HG03354 (cell line): ENCODE results near the gene UTP11.
"Not testable (repeated sequence)": the region's sequence is repeated elsewhere in the genome, so short reads cannot be mapped to it uniquely, and the experiment has no call there.

Experiments
- ATAC-seq: cut with Tn5 transposase; IDR thresholded peaks from one replicate; pipeline ENCODE4 v1.9.1; 2021; ENCODE audit warnings: mild to moderate bottlenecking; ENCODE audit not compliant: unreplicated experiment, poor library complexity, severe bottlenecking

The UTP11 gene

DNA sequence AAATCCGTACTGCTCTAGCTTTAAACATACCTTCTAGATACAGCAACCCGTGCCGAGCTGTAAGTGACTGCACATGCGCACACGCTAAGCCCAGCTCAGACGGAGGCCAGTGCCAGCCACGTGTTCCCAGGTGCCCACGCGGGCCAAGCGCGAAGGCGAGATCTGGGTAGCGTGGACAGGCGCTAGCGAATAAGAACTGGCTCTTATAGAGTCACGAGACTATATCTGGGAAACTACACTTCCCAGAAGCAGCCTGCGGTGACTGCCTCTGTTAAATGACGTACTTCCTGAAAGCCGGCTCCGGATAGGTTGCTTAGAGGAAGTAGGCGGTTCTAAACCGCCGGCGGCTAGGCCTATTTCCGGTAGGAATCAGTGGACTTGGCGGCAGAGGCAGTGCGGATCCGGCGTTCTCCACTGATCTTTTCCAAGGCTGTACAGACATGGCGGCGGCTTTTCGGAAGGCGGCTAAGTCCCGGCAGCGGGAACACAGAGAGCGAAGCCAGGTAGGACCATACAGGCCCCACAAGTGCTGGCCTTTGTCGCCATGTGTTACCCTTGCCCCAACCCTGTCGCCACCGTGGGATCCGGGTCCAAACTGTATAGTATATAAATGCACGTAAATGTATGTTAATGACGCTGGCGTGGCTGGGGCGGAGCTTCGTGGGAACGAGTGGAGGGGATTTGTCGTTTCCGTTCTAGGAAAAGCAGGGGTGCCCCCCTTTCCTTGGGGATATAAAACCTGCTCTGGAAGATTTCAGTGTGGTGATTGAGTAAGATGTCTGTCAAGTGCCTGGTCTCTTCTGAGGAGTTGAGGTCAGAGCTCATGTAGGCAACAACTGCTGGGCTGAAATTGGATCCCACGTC, at the start of gene UTP11:
UTP11 (plus strand) TSS at position 372 of the 864 bp plus-strand sequence; CDS start at position 441, 69 bp downstream.
- ATAC-seq: peak; percentile 97

- ATAC-seq: not testable (repeated sequence)
These were observed 48.4 kb upstream of the UTP11 start for GRCh38 chr1:37964106-37964505.

DNA sequence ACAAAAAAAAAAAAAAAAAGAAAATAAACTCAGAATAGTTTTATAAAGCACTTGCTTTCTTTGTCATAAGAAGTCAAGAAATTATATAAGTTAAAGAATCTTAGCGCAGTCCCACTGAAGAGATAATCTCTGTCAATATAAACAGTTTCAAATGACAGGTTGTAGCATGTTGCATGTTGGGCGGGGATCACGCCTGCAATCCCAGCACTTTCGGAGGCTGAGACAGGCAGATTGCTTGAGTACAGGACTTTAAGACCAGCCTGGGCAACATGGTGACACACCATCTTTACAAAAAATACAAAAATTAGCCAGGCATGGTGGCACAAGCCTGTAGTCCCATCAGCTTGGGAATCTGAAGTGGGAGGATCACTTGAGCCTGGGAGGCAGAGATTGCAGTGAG, 47.2 kb upstream of the UTP11 start:
- no peak for ATAC-seq

DNA sequence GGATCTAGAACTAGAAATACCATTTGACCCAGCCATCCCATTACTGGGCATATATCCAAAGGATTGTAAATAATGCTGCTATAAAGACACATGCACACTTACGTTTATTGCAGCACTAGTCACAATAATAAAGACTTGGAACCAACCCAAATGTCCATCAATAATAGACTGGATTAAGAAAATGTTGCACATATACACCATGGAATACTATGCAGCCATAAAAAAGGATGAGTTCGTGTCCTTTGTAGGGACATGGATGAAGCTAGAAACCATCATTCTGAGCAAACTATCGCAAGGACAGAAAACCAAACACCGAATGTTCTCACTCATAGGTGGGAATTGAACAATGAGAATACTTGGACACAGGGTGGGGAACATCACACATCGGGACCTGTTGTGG, 38.9 kb upstream of the UTP11 start:
- ATAC-seq: not testable (repeated sequence)

DNA sequence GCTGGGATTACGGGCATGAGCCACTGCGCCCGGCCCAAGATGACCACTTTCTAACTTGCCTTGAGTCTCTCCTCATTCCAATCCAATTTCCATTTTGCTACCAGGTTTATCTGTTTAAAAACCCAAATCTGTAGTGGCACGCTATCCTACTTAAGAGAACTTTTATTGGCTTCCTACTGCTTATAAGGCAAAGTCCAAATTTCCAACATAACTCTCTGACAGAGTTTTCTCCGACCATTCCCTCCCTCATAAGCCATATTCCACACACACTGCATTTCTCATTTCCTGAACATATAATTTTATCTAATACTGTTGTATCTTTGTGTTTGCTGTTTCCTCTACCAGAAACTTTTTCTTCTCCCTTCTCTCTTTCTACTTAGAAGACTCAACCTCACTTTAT, 38.0 kb upstream of the UTP11 start:
- no peak for ATAC-seq

DNA sequence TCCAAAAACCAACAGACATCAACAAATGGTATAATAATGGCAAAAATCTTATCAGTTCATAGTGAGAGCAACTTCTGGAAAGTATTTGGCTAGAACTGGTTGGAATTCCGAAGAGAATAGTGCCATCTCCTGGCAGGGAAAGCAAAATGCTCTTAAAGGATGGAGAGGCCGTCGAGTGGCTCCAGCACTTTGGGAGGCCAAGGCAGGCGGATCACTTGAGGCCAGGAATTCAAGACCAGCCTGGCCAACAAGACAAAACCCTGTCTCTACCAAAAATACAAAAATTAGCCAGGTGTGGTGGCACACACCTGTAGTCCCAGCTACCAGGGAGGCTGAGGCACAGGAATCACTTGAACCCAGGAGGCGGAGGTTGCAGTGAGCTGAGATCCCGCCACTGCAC, 37.5 kb upstream of the UTP11 start:
- not testable (repeated sequence) for ATAC-seq

DNA sequence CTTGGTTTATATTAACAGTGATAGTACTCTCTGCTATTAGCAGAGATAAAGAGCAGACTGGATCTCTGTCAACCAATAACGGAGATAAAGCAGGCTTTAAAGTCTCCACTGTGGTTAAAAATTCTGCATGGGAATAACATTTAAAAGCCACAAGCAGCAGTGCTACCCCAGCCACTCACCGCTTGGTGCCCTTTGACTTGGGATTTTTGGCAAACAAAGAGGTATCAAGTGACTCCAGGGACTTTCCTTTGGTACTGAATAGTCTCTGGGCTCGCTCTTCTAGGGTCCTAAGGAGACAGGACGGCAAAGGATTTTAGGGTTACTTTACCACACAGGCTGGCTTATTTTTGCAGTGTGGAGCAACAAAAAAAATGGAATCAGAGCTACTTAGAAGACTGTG, 34.0 kb upstream of the UTP11 start:
- ATAC-seq: no peak

- no peak for ATAC-seq
These were observed 29.0 kb upstream of the UTP11 start for GRCh38 chr1:37983546-37983945.

GRCh38 chr1:37987679-37988078, 24.9 kb upstream of the UTP11 start:
- ATAC-seq: no peak

DNA sequence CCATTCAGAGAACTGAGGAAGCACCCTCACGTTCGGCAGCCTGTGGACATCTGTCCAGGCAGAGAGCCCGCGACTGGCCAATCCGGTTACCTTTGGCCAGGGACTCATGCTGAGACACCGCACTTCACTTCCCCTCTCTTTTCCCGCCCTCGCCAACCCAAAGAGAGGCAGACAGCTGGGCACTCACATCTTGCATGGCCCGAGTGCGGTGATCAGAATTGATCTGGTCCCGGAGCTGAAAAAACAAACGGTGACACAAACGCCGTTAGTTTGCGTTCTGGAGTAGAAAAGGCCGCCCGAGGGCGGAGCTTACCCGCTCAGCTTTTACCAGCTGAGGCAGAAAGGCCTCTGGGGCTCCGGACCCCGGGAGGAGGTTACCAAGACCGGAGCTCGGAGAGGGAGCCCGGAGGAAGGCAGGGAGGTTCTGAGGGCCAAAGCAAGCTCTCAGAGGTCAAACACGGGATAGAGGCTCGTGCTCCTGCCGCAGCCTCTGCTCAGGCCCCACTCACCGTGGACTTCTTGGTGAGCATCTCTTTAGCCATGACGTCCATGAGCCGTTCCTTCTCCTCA, 23.1 kb upstream of the UTP11 start:
- peak; percentile 19 for ATAC-seq

DNA sequence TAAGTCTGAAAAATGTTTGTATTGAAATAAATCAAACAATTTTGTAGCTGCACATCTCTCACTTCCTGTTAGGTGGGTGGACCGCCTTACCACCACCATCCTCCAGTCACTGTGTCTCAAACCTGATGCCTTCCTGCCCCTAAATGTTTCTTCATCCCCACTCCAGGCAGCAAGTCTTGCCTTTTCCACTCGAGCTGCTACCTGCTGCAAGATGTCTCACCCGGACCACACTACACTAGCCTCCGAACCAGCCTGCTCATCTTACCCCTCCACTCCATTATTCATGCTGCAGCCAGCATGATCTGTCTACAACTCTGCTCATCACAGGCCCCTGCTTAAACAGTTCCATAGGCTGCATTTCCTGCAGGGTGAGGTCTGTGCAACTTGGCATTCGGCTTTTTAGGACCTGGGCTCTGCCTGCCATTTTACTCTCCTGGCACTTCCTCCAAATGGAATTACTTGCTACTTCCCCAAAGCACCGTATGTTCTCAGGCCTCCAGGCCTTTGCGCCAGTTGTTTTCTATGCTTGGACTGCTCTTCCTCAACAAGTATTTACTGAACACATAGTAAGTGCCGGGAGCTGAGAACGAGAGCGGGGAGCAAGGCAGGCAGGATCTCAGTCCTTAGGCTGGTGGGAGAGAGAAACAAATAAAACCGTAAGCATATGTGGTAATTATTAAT, 17.5 kb upstream of the UTP11 start:
- ATAC-seq: no peak

DNA sequence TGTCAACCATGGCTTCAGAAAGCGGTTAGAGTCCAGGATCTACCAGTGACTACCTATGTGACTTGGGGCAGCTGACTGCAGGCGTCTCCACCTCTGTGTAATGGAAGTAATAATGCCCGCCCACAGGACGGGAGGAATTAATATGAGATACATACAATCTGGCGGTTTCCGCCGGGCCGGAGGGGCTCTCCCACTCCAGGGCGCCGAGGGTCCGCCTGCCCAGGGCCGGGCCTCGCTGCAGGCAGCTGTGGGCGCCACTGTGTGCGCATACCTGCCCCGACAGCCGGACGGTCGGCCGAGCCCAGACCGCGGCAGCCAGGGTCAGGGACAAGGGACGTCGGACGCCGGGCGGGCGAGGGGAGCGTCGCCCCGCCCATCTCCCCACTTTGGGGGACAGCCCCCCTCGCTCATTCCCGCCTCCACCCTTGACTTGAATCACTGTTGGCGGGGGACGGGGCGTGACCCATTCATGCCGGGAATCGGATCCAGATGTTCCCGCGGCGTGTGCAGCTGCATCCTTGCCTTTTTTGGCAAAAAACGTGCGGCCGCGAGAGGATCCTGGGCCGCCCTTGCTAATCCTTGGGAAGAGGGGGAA, 16.7 kb upstream of the UTP11 start:
- ATAC-seq: no peak

DNA sequence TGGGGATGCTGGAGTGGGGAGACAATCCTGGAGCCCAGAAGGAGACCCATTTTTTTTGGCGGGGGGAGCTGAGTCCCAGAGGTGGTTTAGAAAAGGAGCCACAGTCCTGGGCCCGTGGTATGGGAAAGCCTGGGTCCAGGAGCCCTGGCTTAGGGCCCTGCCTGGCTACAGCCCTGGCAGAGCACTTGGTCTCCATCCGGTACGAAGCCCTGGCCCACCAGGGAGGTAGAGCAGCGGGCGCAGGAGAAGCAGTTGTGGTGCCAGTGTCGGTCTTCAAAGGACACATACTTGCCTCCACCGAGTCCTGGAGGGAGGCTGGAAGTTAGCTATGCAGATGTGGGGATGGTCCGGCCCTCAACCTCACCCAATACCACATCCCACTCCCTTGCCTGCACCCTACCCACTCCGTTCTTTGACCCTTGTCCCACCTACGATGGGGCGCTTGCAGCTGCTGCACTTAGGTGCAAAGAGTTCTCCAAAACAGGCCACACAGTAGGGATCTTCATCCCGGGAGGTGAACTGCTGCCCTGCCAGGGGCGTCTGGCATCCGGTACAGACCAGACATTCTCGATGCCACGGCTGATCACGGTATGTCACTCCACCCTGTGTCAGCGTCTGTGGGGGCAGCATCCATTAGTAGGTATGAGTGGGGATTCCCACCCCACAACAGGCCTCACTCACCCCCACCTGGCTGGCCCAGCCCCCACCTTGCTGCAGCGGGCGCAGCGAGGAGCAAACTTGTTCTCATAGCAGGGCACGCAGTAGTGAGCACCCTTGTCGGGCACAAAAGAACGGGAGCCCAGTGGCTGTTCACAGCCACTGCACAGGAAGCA, 15.1 kb upstream of the UTP11 start:
- no peak for ATAC-seq

DNA sequence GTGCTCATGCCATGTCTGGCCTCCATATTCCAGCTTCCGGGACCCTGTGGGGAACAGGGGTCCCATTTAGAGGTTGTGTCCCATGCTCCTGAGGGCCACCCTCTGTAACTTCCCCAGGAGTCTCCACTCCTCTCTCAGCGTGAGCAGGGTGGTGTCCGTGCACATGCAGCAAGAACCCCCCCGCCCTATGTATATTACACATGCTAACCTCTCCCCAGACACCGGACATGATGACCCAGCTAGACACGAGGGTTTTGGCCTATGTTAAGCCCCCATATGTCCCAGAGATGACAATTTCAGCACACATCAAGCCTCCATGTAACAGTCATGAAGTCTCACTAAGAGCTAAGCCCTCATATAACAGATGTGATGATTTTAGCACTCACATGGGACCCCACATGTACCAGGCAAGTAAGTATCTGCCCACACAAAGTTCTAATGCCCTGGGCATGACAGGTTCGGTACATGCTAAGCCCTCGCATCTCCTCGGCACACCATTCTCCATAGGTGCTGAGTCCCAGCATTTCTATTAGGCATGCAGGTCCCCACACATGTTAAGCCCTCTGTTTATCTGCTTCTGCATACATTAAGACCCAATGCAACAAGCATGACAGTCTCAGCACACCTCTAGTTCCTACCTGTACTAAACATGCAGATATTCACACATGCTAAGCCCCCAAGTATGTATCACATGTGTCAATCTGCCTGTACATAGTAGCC, 14.3 kb upstream of the UTP11 start:
- no peak for ATAC-seq

GRCh38 chr1:37998913-37999429, 13.6 kb upstream of the UTP11 start:
- ATAC-seq: no peak

- no peak for ATAC-seq
These were observed 12.9 kb upstream of the UTP11 start for GRCh38 chr1:37999430-38000232.

- ATAC-seq: no peak
These were observed 12.4 kb upstream of the UTP11 start for GRCh38 chr1:38000233-38000528.
